ENCODE results near the gene PPP1R3C. TPM values are rescaled to one million over a fixed set of nuclear protein-coding genes. Genes with fewer than 3 reads are reported as not detected.

PPP1R3C gene
- total RNA-seq, 4 donors from 2014 or later = 5.3 to 30.2 (median 10.3) TPM

DNA sequence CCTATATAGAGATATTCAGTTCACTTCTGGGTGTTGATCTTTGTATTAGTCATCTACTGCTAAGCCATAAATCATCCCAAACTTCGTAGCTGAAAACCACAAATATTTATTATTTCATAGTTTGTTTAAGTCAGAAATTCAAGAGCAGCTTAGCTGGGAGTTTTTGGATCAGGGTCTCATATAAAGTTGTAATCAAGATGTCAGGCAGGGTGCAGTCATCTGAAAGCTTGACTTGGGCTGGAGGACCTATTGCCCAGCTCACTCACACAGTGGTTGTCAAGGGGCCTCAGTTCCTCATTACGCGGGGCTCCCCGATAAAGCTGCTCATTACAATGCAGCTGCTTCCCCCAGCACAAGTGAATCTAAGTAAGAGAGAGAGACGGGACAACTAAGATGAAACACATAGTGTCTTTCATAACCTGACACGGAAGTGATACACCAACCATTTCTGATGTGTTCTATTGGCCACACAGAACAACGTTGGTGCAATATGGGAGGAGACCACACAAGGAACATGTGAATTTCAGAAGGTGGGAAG lies 15.7 kb downstream of the PPP1R3C start:
- intact Hi-C loops (cut with DNase I; ENCODE audit: low total_unique reads) = no loop called here
- no peak for DNase-seq (ENCODE audit: low spot score in 2 of 2)
- whole genome bisulfite sequencing, 2 donors = 69 to 79% methylated on average over 7 of the region's 7 CpGs
- TF ChIP-seq POLR2A (IDR thresholded peaks at IDR 0.05) = no peak
- TF ChIP-seq, protein P1, sequence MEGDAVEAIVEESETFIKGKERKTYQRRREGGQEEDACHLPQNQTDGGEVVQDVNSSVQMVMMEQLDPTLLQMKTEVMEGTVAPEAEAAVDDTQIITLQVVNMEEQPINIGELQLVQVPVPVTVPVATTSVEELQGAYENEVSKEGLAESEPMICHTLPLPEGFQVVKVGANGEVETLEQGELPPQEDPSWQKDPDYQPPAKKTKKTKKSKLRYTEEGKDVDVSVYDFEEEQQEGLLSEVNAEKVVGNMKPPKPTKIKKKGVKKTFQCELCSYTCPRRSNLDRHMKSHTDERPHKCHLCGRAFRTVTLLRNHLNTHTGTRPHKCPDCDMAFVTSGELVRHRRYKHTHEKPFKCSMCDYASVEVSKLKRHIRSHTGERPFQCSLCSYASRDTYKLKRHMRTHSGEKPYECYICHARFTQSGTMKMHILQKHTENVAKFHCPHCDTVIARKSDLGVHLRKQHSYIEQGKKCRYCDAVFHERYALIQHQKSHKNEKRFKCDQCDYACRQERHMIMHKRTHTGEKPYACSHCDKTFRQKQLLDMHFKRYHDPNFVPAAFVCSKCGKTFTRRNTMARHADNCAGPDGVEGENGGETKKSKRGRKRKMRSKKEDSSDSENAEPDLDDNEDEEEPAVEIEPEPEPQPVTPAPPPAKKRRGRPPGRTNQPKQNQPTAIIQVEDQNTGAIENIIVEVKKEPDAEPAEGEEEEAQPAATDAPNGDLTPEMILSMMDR (IDR thresholded peaks at IDR 0.05) = no peak
- no peak overlapping the region for H3K4me3 ChIP-seq (ENCODE audit: low read depth, poor library complexity, severe bottlenecking)

GRCh38 chr10:91616137-91616536 lies 16.7 kb downstream of the PPP1R3C start:
- H3K4me3 ChIP-seq (ENCODE audit: low read depth, poor library complexity, severe bottlenecking) = no peak overlapping the region
- intact Hi-C loops (cut with DNase I; ENCODE audit: low total_unique reads) = no loop called here
- 17 to 28% methylated on average over 1 of the region's 1 CpG for WGBS, 2 donors
- no peak for DNase-seq (ENCODE audit: low spot score in 2 of 2)
- TF ChIP-seq, protein P1 (IDR thresholded peaks at IDR 0.05) = no peak

- TF ChIP-seq POLR2A (IDR thresholded peaks at IDR 0.05) = no peak
- TF ChIP-seq, protein P1 (IDR thresholded peaks at IDR 0.05) = no peak
- peak in 1 of 2 donors; percentile 1 for DNase-seq (ENCODE audit: low spot score in 2 of 2)
- no peak overlapping the region for H3K4me3 ChIP-seq (ENCODE audit: low read depth, poor library complexity, severe bottlenecking)
- intact Hi-C loops (cut with DNase I; ENCODE audit: low total_unique reads) = no loop called here
- 50 to 51% methylated on average over 2 of the region's 2 CpGs for WGBS, 2 donors
Measured at GRCh38 chr10:91614225-91614624, 18.6 kb downstream of the PPP1R3C start.

GRCh38 chr10:91613411-91614187 lies 19.3 kb downstream of the PPP1R3C start:
- intact Hi-C loops (cut with DNase I; ENCODE audit: low total_unique reads) = no loop called here
- no peak for TF ChIP-seq POLR2A (IDR thresholded peaks at IDR 0.05)
- TF ChIP-seq, protein P1 (IDR thresholded peaks at IDR 0.05) = no peak
- 46 to 48% methylated on average over 4 of the region's 4 CpGs for WGBS, 2 donors
- peak in 1 of 2 donors; percentile 76 for DNase-seq (ENCODE audit: low spot score in 2 of 2)
- no peak overlapping the region for H3K4me3 ChIP-seq (ENCODE audit: low read depth, poor library complexity, severe bottlenecking)

DNA sequence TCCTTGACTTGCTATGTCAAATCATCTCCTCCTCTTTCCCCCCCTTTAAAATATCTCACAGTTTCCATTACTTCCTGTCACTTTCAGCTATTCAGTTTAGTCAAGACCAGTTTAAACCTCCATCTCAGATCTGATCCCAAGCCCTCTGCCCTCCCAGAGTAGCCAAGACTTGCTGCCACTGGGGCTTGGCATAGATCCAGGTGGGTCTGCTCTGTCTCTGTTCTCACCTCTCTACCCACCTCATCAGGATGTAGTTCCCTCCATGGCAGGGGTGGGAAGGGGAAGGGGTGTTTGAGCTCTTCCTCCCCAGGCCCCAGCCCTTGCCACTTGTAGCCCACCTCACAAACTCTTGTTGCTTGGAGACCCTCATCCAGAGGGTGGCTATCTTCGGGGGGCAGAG lies 22.0 kb downstream of the PPP1R3C start:
- 71 to 83% methylated on average over 1 of the region's 1 CpG for WGBS, 2 donors
- no peak overlapping the region for H3K4me3 ChIP-seq (ENCODE audit: low read depth, poor library complexity, severe bottlenecking)
- TF ChIP-seq, protein P1 (IDR thresholded peaks at IDR 0.05) = no peak
- TF ChIP-seq POLR2A (IDR thresholded peaks at IDR 0.05) = no peak
- DNase-seq (ENCODE audit: low spot score in 2 of 2) = peak in 1 of 2 donors; percentile 70
- intact Hi-C loops (cut with DNase I; ENCODE audit: low total_unique reads) = no loop called here

Measured in lower leg skin (tissue), 4 donors.